HCT116 (cell line): ENCODE data around the gene FBXO11. TPM values are rescaled to one million over a fixed set of nuclear protein-coding genes. Genes with fewer than 3 reads are reported as not detected.

Experiments used
- ATAC-seq: fragments of 200-7000 bp; cut with Tn5 transposase; 2 replicates; pipeline ENCODE4 v1.9.1; 2020; ENCODE audit warnings: mild to moderate bottlenecking, moderate library complexity
- BruUV-seq: library from RNA; stranded (reverse); fragments of 400-500 nt; replicated peaks from 2 replicates; lab custom pipeline; 2021; lab: Mats Ljungman, UMichigan
- CTCF ChIA-PET: fragments of 300-600 bp; sonication (Branson Sonifier 250); formaldehyde crosslinking; loops from one replicate; lab custom pipeline; 2021; ENCODE audit warnings: antibody characterized with exemption; lab: Charles Lee
- POLR2A ChIA-PET: fragments of 300-600, 350-600 bp; sonication (Branson Sonifier 250); formaldehyde crosslinking; loops from one replicate; lab custom pipeline; 2021; ENCODE audit warnings: antibody characterized with exemption; lab: Charles Lee
- RAD21 ChIA-PET, 2 experiments: fragments of 300-600 bp; sonication (Branson Sonifier 250); formaldehyde crosslinking; loops; one replicate each; lab custom pipeline; 2023; ENCODE audit warnings: low total read pairs in 2 of 2; ENCODE audit not compliant: uncharacterized antibody in 2 of 2, unreplicated experiment in 2 of 2, low non-redundant PET in 1 of 2; lab: Charles Lee
- DNase-seq: peaks from one replicate; pipeline ENCODE4 v3.0.0-alpha.2; 2010; ENCODE audit warnings: low read depth, low spot score
- H2AFZ ChIP-seq: fragments of 200-600 bp; shearing (Covaris generic), sonication (generic); 2 replicates; pipeline ENCODE4 v1.6.1; 2017; ENCODE audit warnings: low read depth, mixed run types, mixed read lengths, antibody characterized with exemption, low read length; ENCODE audit not compliant: poor library complexity, severe bottlenecking
- H3K27ac ChIP-seq: 2 replicates; pipeline ENCODE4 v1.5.1; 2012; ENCODE audit warnings: low read depth, low read length
- H3K27me3 ChIP-seq: fragments of 200-600 bp; sonication (generic); 2 replicates; pipeline ENCODE4 v1.6.1; 2016; ENCODE audit warnings: mixed run types, low read length, mixed read lengths; ENCODE audit not compliant: insufficient read depth
- H3K36me3 ChIP-seq, 2 experiments: fragments of 200-500 bp in 1 of 2; fragments of 200-600 bp in 1 of 2; sonication (Bioruptor generic) in 1 of 2; sonication (generic) in 1 of 2; 2 replicates each; pipeline versions ENCODE4 v1.5.1 to v1.6.1; 2014 to 2016; ENCODE audit warnings: low read length in 2 of 2, inconsistent platforms in 1 of 2, mixed read lengths in 1 of 2, mixed run types in 1 of 2; ENCODE audit not compliant: insufficient read depth in 2 of 2, control insufficient read depth in 1 of 2
- H3K4me1 ChIP-seq, 2 experiments: fragments of 200-600 bp in 1 of 2; sonication (generic) in 1 of 2; 2 replicates each; pipeline versions ENCODE4 v1.5.1 to v1.6.1; 2012 to 2017; ENCODE audit warnings: low read length in 2 of 2, inconsistent platforms in 1 of 2, mild to moderate bottlenecking in 1 of 2, mixed read lengths in 1 of 2, mixed run types in 1 of 2, moderate library complexity in 1 of 2; ENCODE audit not compliant: insufficient read depth in 2 of 2, control insufficient read depth in 1 of 2
- H3K4me2 ChIP-seq: fragments of 200-600 bp; sonication (generic); 2 replicates; pipeline ENCODE4 v1.6.1; 2017; ENCODE audit warnings: mixed run types, low read length, mixed read lengths
- H3K4me3 ChIP-seq, 2 experiments: fragments of 200-600 bp in 1 of 2; sonication (generic) in 1 of 2; replicated peaks in 1 of 2; 2 replicates each; pipeline ENCODE4 v1.5.1; 2011 to 2016; ENCODE audit warnings: low read length in 2 of 2, control low read depth in 1 of 2, low read depth in 1 of 2, mild to moderate bottlenecking in 1 of 2, mixed read lengths in 1 of 2, mixed run types in 1 of 2
- H3K79me2 ChIP-seq: fragments of 200-600 bp; sonication (generic); 2 replicates; pipeline ENCODE4 v1.6.1; 2017; ENCODE audit warnings: mild to moderate bottlenecking, mixed run types, low read length, moderate library complexity, mixed read lengths; ENCODE audit not compliant: insufficient read depth
- H3K9ac ChIP-seq: fragments of 200-600 bp; sonication (generic); 2 replicates; pipeline ENCODE4 v1.6.1; 2016; ENCODE audit warnings: low read length, mixed read lengths
- H3K9me2 ChIP-seq: fragments of 200-600 bp; sonication (generic), shearing (Covaris generic); 2 replicates; pipeline ENCODE4 v1.6.1; 2017; ENCODE audit warnings: mixed run types, mild to moderate bottlenecking, moderate library complexity; ENCODE audit not compliant: insufficient read depth
- H3K9me3 ChIP-seq, 2 experiments: fragments of 200-500 bp in 1 of 2; fragments of 200-600 bp in 1 of 2; sonication (Bioruptor generic) in 1 of 2; sonication (generic) in 1 of 2; 2 replicates each; pipeline ENCODE4 v1.6.1; 2014 to 2017; ENCODE audit warnings: low read length in 2 of 2, mixed read lengths in 2 of 2, inconsistent platforms in 1 of 2, low read depth in 1 of 2, mild to moderate bottlenecking in 1 of 2, mixed run types in 1 of 2, moderate library complexity in 1 of 2; ENCODE audit not compliant: control insufficient read depth in 1 of 2, insufficient read depth in 1 of 2
- H4K20me1 ChIP-seq: fragments of 200-600 bp; sonication (generic), shearing (Covaris generic); 2 replicates; pipeline ENCODE4 v1.6.1; 2017; ENCODE audit warnings: mixed run types, mild to moderate bottlenecking, moderate library complexity; ENCODE audit not compliant: insufficient read depth
- CEBPB ChIP-seq: IDR thresholded peaks from 2 replicates; pipeline ENCODE4 v1.6.1; 2012; ENCODE audit warnings: low read depth
- EGR1 ChIP-seq: IDR thresholded peaks from 2 replicates; pipeline ENCODE4 v1.6.1; 2012; ENCODE audit warnings: low read depth
- EZH2 ChIP-seq: fragments of 200-600 bp; sonication (generic); IDR thresholded peaks from 2 replicates; pipeline ENCODE4 v1.6.1; 2017; ENCODE audit warnings: antibody characterized with exemption, mixed run types
- FOSL1 ChIP-seq: IDR thresholded peaks from 2 replicates; pipeline ENCODE4 v1.6.1; 2012; ENCODE audit warnings: low read depth
- SP1 ChIP-seq: IDR thresholded peaks from 2 replicates; pipeline ENCODE4 v1.6.1; 2012; ENCODE audit warnings: low read depth
- TCF7L2 ChIP-seq: IDR thresholded peaks from 2 replicates; pipeline ENCODE4 v1.7.0; 2011; ENCODE audit warnings: borderline replicate concordance, inconsistent platforms; ENCODE audit not compliant: insufficient read depth, insufficient read length; ENCODE audit errors: extremely low read depth
- ZNF274 ChIP-seq: fragments of 200-500 bp; sonication (Bioruptor generic); IDR thresholded peaks from 2 replicates; pipeline ENCODE4 v1.6.1; 2014; ENCODE audit warnings: mild to moderate bottlenecking, low read depth, low read length, inconsistent platforms
- intact Hi-C: fragments of 100-400 bp; cut with micrococcal nuclease; formaldehyde crosslinking; loops from 2 replicates; pipeline ENCODE4 v1.10.0; 2022
- total RNA-seq: library from RNA; stranded (reverse); gene quantifications from one replicate; pipeline ENCODE4 v1.2.1, GENCODE V29; 2021; ENCODE audit not compliant: unreplicated experiment

The FBXO11 gene
- total RNA-seq, 1 experiment from 2014 or later: 60.2 TPM

GRCh38 chr2:47798631-47799030 lies 107.7 kb downstream of the FBXO11 start:
- peaks cover 97% of the 10 kb centered on the region for H3K79me2 ChIP-seq
- no peak overlapping the region for H3K27ac ChIP-seq
- no peak overlapping the region for H3K4me3 ChIP-seq
- H3K4me2 ChIP-seq: no peak overlapping the region
- DNase-seq: no peak
- POLR2A ChIA-PET: no interaction called here
- H4K20me1 ChIP-seq: no peaks in the 10 kb centered on the region
- H3K36me3 ChIP-seq: peaks cover 60 to 61% of the 10 kb centered on the region in 2 experiments
- no peaks in the 10 kb centered on the region for H3K27me3 ChIP-seq
- no peaks in the 10 kb centered on the region for H3K9me3 ChIP-seq
- H2AFZ ChIP-seq: no peak overlapping the region
- H3K9me2 ChIP-seq: no peaks in the 10 kb centered on the region
- H3K9ac ChIP-seq: no peak overlapping the region
- intact Hi-C loops: no loop called here
- CTCF ChIA-PET: no interaction called here
- RAD21 ChIA-PET: no interaction called here
- H3K4me1 ChIP-seq: no peaks in the 10 kb centered on the region
- no peak for TF ChIP-seq EZH2
- no peak for TF ChIP-seq FOSL1
- no peak for TF ChIP-seq TCF7L2
- TF ChIP-seq ZNF274: no peak
- TF ChIP-seq CEBPB: no peak
- no peak for ATAC-seq
- BruUV-seq: no TSS peak

- ATAC-seq: no peak
- ChIA-PET POLR2A (no interaction called here), RAD21 (no interaction called here), CTCF (no interaction called here)
- H3K79me2 ChIP-seq: peaks cover 98% of the 10 kb centered on the region
- no peak for TF ChIP-seq SP1
- TF ChIP-seq CEBPB: no peak
- no peak for TF ChIP-seq EGR1
- TF ChIP-seq ZNF274: no peak
- H3K9me2 ChIP-seq: no peaks in the 10 kb centered on the region
- no peaks in the 10 kb centered on the region for H3K27me3 ChIP-seq
- H3K4me3 ChIP-seq: no peak overlapping the region
- H4K20me1 ChIP-seq: no peaks in the 10 kb centered on the region
- BruUV-seq: no TSS peak
- no peaks in the 10 kb centered on the region for H3K9me3 ChIP-seq
- H3K4me2 ChIP-seq: no peak overlapping the region
- no peak overlapping the region for H3K27ac ChIP-seq
- intact Hi-C loops: no loop called here
- H3K36me3 ChIP-seq: peaks cover 36 to 45% of the 10 kb centered on the region in 2 experiments
- no peaks in the 10 kb centered on the region for H3K4me1 ChIP-seq
- DNase-seq: no peak
- no peak overlapping the region for H2AFZ ChIP-seq
- no peak overlapping the region for H3K9ac ChIP-seq
Observed at GRCh38 chr2:47796090-47796697, 110.1 kb downstream of the FBXO11 start.
